Measurements from ENCODE around the gene EN1.

EN1 gene

GRCh38 chr2:118845522-118846441 lies 1.7 kb downstream of the EN1 start:
- Histone ChIP-seq H3K56ac (ENCODE audit: low read length) (peak overlapping the region; percentile 25), H3K4me1 (ENCODE audit: control insufficient read depth, low read depth, low read length) (peaks cover 5% of the 10 kb centered on the region), H2AK5ac (ENCODE audit: low read length) (no peak overlapping the region), H2BK120ac (ENCODE audit: low read depth, low read length) (no peak overlapping the region), H3K18ac (ENCODE audit: low read length) (peak overlapping the region; percentile 1), H3K4ac (ENCODE audit: low read depth, low read length) (no peak overlapping the region), H3K9ac (ENCODE audit: low read length) (no peak overlapping the region), H4K5ac (ENCODE audit: low read length) (no peak overlapping the region), H2BK15ac (replicated peaks; ENCODE audit: low read depth) (no peak overlapping the region), H3K4me2 (ENCODE audit: low read length) (no peak overlapping the region), H3K79me1 (ENCODE audit: low read length) (no peaks in the 10 kb centered on the region), H3K23ac (ENCODE audit: low read length) (no peak overlapping the region), H3K4me3 (ENCODE audit: low read length) (no peak overlapping the region), H3K27ac (ENCODE audit: low read depth, low read length) (no peak overlapping the region), H3K27me3 (ENCODE audit: insufficient read depth, low read length, poor library complexity) (peaks cover 82% of the 10 kb centered on the region), H4K8ac (ENCODE audit: low read depth, low read length) (no peak overlapping the region), H2BK5ac (ENCODE audit: low read length) (no peak overlapping the region), H3K36me3 (ENCODE audit: control insufficient read depth, insufficient read depth, low read length) (no peaks in the 10 kb centered on the region), H3K79me2 (ENCODE audit: control insufficient read depth, insufficient read depth, low read length) (no peaks in the 10 kb centered on the region)
- peak; percentile 22 for DNase-seq
- WGBS (ENCODE audit: extremely low coverage, insufficient coverage, low lambda C conversion rate) = no CpG with 5 or more reads among the region's 47 CpGs

- H3K56ac ChIP-seq (ENCODE audit: low read length) = peak overlapping the region; percentile 19
- H3K27ac ChIP-seq (ENCODE audit: low read depth, low read length) = no peak overlapping the region
Measured at GRCh38 chr2:118845005-118845521, 2.4 kb downstream of the EN1 start.

GRCh38 chr2:118844261-118845004 lies 3.0 kb downstream of the EN1 start:
- peak; percentile 40 for DNase-seq
- WGBS (ENCODE audit: extremely low coverage, insufficient coverage, low lambda C conversion rate) = no CpG with 5 or more reads among the region's 8 CpGs
- Histone ChIP-seq H2AK5ac (ENCODE audit: low read length) (no peak overlapping the region), H3K36me3 (ENCODE audit: control insufficient read depth, insufficient read depth, low read length) (no peaks in the 10 kb centered on the region), H3K79me2 (ENCODE audit: control insufficient read depth, insufficient read depth, low read length) (no peaks in the 10 kb centered on the region), H2BK5ac (ENCODE audit: low read length) (no peak overlapping the region), H3K4me3 (ENCODE audit: low read length) (no peak overlapping the region), H3K18ac (ENCODE audit: low read length) (no peak overlapping the region), H3K23ac (ENCODE audit: low read length) (no peak overlapping the region), H3K9ac (ENCODE audit: low read length) (no peak overlapping the region), H4K8ac (ENCODE audit: low read depth, low read length) (no peak overlapping the region), H3K4ac (ENCODE audit: low read depth, low read length) (no peak overlapping the region), H3K56ac (ENCODE audit: low read length) (no peak overlapping the region), H2BK120ac (ENCODE audit: low read depth, low read length) (no peak overlapping the region), H3K4me2 (ENCODE audit: low read length) (no peak overlapping the region), H3K79me1 (ENCODE audit: low read length) (no peaks in the 10 kb centered on the region), H3K27ac (ENCODE audit: low read depth, low read length) (no peak overlapping the region), H4K5ac (ENCODE audit: low read length) (no peak overlapping the region), H3K4me1 (ENCODE audit: control insufficient read depth, low read depth, low read length) (peaks cover 5% of the 10 kb centered on the region), H2BK15ac (replicated peaks; ENCODE audit: low read depth) (no peak overlapping the region), H3K27me3 (ENCODE audit: insufficient read depth, low read length, poor library complexity) (peaks cover 82% of the 10 kb centered on the region)

More at GRCh38 chr2:118845005-118845521, 2.4 kb downstream of the EN1 start:
- Histone ChIP-seq H3K4me1 (ENCODE audit: control insufficient read depth, low read depth, low read length) (peaks cover 5% of the 10 kb centered on the region), H3K27me3 (ENCODE audit: insufficient read depth, low read length, poor library complexity) (peaks cover 82% of the 10 kb centered on the region), H3K18ac (ENCODE audit: low read length) (no peak overlapping the region), H3K9ac (ENCODE audit: low read length) (no peak overlapping the region), H3K79me2 (ENCODE audit: control insufficient read depth, insufficient read depth, low read length) (no peaks in the 10 kb centered on the region), H2AK5ac (ENCODE audit: low read length) (no peak overlapping the region), H4K8ac (ENCODE audit: low read depth, low read length) (no peak overlapping the region), H3K4me2 (ENCODE audit: low read length) (no peak overlapping the region), H2BK120ac (ENCODE audit: low read depth, low read length) (no peak overlapping the region), H3K23ac (ENCODE audit: low read length) (no peak overlapping the region), H3K4ac (ENCODE audit: low read depth, low read length) (no peak overlapping the region), H2BK15ac (replicated peaks; ENCODE audit: low read depth) (no peak overlapping the region), H3K36me3 (ENCODE audit: control insufficient read depth, insufficient read depth, low read length) (no peaks in the 10 kb centered on the region), H3K4me3 (ENCODE audit: low read length) (no peak overlapping the region), H3K79me1 (ENCODE audit: low read length) (no peaks in the 10 kb centered on the region), H4K5ac (ENCODE audit: low read length) (no peak overlapping the region), H2BK5ac (ENCODE audit: low read length) (no peak overlapping the region)
- peak; percentile 45 for DNase-seq
- WGBS (ENCODE audit: extremely low coverage, insufficient coverage, low lambda C conversion rate) = no CpG with 5 or more reads among the region's 43 CpGs

- no peak overlapping the region for H3K4me3 ChIP-seq (ENCODE audit: low read length)
- no peak overlapping the region for H2BK5ac ChIP-seq (ENCODE audit: low read length)
- H3K27me3 ChIP-seq (ENCODE audit: insufficient read depth, low read length, poor library complexity) = peaks cover 82% of the 10 kb centered on the region
- peaks cover 5% of the 10 kb centered on the region for H3K4me1 ChIP-seq (ENCODE audit: control insufficient read depth, low read depth, low read length)
- DNase-seq = no peak
- no peaks in the 10 kb centered on the region for H3K79me1 ChIP-seq (ENCODE audit: low read length)
- H3K4ac ChIP-seq (ENCODE audit: low read depth, low read length) = no peak overlapping the region
- no peak overlapping the region for H3K9ac ChIP-seq (ENCODE audit: low read length)
- no peak overlapping the region for H2BK15ac ChIP-seq (replicated peaks; ENCODE audit: low read depth)
- no CpG with 5 or more reads among the region's 10 CpGs for WGBS (ENCODE audit: extremely low coverage, insufficient coverage, low lambda C conversion rate)
- no peaks in the 10 kb centered on the region for H3K36me3 ChIP-seq (ENCODE audit: control insufficient read depth, insufficient read depth, low read length)
- H2AK5ac ChIP-seq (ENCODE audit: low read length) = no peak overlapping the region
- H3K4me2 ChIP-seq (ENCODE audit: low read length) = no peak overlapping the region
- H4K5ac ChIP-seq (ENCODE audit: low read length) = no peak overlapping the region
- H3K18ac ChIP-seq (ENCODE audit: low read length) = no peak overlapping the region
- no peak overlapping the region for H4K8ac ChIP-seq (ENCODE audit: low read depth, low read length)
- H3K79me2 ChIP-seq (ENCODE audit: control insufficient read depth, insufficient read depth, low read length) = no peaks in the 10 kb centered on the region
- H2BK120ac ChIP-seq (ENCODE audit: low read depth, low read length) = no peak overlapping the region
- no peak overlapping the region for H3K23ac ChIP-seq (ENCODE audit: low read length)
- no peak overlapping the region for H3K56ac ChIP-seq (ENCODE audit: low read length)
- no peak overlapping the region for H3K27ac ChIP-seq (ENCODE audit: low read depth, low read length)
Measured at GRCh38 chr2:118843483-118844132, 3.8 kb downstream of the EN1 start.

GRCh38 chr2:118842661-118843482 lies 4.6 kb downstream of the EN1 start:
- Histone ChIP-seq H4K8ac (ENCODE audit: low read depth, low read length) (no peak overlapping the region), H3K27me3 (ENCODE audit: insufficient read depth, low read length, poor library complexity) (peaks cover 82% of the 10 kb centered on the region), H3K79me1 (ENCODE audit: low read length) (no peaks in the 10 kb centered on the region), H2BK15ac (replicated peaks; ENCODE audit: low read depth) (no peak overlapping the region), H3K56ac (ENCODE audit: low read length) (peak overlapping the region; percentile 67), H2AK5ac (ENCODE audit: low read length) (no peak overlapping the region), H3K36me3 (ENCODE audit: control insufficient read depth, insufficient read depth, low read length) (no peaks in the 10 kb centered on the region), H3K4me2 (ENCODE audit: low read length) (peak overlapping the region; percentile 70), H2BK5ac (ENCODE audit: low read length) (no peak overlapping the region), H3K9ac (ENCODE audit: low read length) (peak overlapping the region; percentile 16), H4K5ac (ENCODE audit: low read length) (no peak overlapping the region), H3K4me3 (ENCODE audit: low read length) (no peak overlapping the region), H3K23ac (ENCODE audit: low read length) (no peak overlapping the region), H2BK120ac (ENCODE audit: low read depth, low read length) (no peak overlapping the region), H3K4ac (ENCODE audit: low read depth, low read length) (no peak overlapping the region), H3K79me2 (ENCODE audit: control insufficient read depth, insufficient read depth, low read length) (no peaks in the 10 kb centered on the region), H3K4me1 (ENCODE audit: control insufficient read depth, low read depth, low read length) (peaks cover 5% of the 10 kb centered on the region), H3K27ac (ENCODE audit: low read depth, low read length) (no peak overlapping the region), H3K18ac (ENCODE audit: low read length) (no peak overlapping the region)
- no CpG with 5 or more reads among the region's 60 CpGs for WGBS (ENCODE audit: extremely low coverage, insufficient coverage, low lambda C conversion rate)
- DNase-seq = peak; percentile 62
